COLO668 (cell line): ENCODE results near the gene ZNF618.

Experiments used
- DNase-seq: peaks from one replicate; lab custom pipeline; 2025; ENCODE audit not compliant: unreplicated experiment; lab: John Stamatoyannopoulos, UW

ZNF618 gene

DNA sequence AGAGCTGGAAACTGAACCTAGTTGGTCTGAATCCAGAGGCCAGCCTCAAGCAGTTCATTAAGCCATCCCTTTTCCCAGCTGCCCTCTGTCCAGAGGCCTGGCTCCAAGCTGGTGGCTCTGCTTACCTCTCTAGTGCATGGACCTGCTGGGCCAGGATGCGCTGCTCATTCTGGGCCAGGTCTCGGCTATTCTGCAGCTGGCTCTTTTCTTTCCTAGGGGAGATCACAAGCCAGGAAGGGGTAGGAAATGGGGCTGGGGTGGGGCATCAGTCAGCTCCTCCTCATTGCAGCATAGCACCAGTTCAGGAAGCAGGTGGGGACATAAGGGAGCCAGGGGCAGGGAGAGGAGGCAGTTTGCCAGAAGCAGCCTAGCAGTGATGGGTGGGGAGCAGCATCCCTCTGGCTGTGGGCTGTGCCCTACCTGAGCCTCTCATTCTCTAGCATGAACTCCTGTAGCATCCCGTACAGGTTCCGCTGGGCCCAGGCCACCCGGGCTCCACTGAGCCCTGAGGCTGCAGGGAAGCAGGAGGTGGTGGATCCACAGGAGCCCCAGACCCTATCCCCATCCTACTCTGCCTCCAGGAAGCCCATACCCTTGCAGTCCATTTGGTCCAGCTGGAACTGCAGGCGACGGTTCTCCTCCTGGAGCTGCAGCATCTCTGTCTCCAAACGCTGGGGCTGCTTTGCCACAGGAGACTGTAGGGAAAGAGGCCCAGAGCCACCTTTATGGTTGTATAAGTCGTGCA is 217.8 kb downstream of the ZNF618 start:
- DNase-seq = no peak

DNA sequence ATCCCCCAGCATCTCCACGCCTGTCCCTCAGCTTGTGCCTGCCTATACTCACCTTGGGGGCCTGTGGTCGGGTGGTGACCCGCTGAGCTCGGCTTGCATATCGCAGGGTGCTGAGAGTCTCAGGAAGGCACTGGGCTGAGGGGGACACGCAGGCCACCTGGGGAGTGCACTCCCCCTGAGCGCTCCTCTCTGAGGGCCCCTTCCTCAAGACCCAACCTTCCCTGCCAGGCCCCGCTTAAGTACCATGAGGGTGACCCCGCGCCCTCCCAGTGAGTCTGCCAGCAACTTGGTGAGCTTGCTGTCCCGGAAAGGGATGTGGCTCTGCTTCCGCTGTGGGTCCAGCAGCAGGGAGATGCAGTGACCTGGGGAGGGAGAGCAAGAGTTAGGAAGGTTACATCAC is 218.9 kb downstream of the ZNF618 start:
- DNase-seq = no peak

DNA sequence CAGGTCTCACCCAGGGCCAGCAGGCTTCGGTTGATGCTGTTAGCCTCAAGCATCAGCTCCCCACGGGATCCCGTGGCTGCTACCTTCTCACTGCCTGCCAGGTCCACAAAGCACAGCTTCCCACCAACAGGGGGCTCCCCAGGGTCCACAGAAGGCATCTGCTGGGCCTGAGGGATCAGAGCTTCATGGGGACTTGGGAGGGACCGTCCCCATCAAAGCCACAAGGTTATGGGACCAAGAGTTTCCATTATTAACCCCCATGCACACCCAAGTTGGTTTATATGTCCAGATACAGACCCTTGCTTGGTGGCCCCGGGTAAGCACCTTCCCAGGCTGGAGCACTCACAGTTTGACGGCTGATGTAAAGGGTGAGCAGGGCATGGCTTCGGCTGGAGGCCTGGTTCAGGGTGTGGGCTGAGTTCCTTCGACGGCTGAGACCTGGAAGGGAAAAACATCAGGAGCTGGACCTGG is 220.0 kb downstream of the ZNF618 start:
- DNase-seq = no peak

DNA sequence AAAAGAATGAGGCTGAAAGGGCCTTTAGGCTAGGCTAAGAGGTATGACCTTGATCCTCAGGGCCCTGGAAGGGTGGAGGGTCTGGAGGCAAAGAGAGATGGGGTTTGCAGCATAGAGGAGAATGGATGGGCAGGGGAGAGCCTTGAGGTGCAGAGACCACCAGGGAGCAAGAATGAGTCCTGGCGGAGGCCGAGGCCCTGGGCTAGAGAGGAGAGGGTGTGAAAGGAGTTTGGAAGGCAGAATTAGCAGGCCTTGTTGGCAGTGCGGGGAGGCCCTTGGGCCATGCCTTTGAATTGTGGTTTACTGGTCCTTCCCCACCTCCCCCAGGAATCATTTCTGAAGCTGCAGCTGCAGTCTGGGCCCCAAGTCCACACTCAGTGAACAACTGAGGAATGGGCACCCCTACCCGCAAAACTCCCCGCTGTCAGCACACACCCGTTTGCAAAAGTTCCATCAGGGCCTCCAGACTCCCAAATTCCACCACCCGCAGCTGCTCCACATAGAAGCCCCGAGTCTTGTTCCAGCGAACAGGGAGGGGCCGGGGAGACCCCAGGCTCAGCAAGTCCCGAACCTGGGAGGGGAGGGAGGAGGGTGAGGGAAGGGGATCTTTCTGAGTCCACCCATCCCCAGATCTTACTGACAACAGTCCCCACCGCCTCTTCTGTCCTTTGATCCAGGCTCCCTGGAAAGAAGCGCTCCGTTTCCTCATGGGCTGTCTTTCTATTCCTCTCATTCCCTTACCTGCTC is 220.9 kb downstream of the ZNF618 start:
- no peak for DNase-seq

DNA sequence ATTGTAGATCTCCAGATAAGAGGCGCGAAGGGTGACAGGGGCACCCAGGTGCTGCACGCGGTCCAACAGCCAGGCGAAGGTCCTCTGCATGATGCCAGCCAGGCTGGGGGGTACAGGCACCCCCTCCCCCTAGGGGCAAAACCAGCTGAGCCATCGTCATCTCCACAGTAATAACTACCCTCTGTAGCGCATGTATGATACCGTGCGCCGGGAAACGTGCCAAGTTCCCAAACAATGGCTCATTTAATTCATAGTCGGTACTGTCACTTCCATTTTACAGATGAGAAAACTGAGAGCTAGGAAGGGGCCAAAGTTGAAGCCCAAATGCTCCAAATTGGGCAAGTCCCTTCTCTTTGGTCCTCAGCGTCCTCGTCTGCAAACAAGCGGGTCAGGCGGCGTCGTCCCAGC is 221.5 kb downstream of the ZNF618 start:
- peak; percentile 31 for DNase-seq

DNA sequence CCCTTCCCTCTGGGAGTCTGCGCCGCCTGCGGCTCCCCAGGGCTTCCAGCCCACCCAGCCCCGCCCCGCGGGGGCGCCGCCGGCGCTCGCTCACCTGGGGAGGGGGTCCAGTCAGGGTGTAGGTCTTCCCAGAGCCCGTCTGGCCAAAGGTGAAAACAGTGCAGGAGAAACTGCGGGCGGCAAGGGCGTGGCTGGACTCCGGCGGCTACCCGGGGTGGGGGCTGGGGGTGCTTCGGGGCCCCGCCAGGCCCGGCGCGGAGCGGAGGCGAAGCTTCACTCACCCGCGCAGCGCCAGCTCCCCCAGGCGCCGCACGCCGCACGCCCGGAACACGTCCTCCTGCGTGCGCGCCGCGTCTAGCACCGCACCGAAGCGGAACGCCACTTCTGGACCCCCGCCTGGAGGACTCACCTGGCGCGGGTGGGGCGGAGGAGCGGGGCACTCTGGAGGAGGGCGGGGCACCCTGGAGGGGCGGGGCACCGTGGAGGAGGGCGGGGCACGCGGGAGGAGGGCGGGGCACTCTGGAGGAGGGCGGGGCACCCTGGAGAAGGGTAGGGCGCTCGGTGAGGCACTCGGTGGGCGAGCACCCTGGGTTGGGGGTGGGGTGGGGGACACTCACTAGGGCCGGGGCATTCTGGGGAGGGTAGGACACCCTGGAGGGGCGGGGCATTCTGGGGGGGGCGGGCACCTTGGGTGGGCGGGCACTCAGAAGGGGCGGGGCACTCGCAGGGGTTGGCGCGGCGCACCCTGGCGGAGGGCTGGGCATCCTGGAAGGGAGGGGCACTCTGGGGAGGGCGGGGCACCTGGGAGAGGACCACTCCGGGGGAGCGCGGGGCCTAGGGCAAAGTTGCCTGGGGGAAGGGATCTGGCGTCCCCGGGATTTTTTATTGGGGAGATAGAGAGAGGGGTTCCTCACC is 222.2 kb downstream of the ZNF618 start:
- DNase-seq = peak; percentile 88

DNA sequence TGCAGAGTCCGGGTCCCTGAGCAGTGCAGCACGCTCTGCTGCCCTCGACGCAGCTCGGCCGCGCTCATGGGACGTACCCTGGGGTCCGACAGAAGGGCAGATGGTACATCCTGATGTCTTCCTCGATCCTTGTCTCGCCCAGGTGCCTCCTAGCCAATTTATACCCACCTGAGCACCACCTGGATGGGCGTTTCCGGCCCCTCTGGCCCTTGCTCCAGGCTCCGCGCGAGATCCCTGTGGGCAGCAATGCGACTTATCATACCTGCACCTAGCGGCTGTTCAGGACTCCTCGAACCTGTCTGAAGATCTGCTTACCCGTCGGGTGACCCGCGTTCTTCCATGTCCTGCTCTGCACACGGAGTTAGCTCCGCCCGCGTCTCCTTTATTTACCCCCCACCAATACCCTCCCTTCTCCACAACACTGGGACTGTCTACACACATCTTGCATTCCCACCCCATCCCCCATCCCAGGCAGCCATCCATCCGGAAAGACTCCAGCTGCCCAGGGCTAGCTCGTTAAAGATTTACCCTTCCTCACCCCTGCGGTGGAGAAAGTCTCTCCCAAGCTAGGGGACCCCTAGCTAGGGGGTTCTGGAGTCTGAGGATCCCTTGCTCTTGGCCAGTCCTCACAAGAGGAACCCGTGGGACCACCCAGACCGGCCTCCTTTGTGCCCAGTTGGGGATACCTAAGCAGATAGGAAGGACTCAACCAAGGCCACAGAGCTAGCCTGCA is 223.0 kb downstream of the ZNF618 start, which contains the start of gene KIF12:
Gene KIF12, minus strand, starts transcription at position 357 of the 733 bp plus-strand sequence. Its CDS starts 16 bp downstream, at position 341.
- DNase-seq = peak; percentile 84

DNA sequence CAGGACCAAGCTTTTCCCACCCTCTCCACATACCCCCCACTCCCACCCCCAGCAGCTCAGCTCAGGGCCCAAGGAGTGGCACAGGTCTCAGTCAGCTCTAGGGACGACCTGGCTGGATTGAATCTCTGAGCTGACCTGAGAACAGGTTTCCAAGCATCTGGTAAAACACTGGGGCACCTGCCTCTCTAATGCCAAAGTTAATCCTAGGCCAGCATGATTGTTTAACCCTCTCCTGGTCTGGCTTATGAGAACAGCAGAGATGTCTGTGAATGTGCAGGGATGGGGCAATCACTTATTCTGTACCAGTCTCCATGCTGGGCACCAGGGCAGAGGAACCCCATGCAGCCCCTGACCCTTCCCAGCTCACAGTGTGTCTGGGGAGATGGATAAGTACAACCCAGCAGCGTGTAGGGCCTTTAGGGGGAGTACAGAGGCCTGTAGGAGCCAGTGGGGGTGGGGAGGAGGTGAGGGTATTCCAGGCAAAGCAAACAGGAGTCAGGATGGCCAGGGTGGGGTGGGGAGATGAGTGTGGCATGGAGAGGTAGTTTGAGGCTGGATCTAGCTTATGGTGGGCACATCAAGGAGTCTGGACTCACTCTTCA is 223.7 kb downstream of the ZNF618 start:
- peak; percentile 51 for DNase-seq

DNA sequence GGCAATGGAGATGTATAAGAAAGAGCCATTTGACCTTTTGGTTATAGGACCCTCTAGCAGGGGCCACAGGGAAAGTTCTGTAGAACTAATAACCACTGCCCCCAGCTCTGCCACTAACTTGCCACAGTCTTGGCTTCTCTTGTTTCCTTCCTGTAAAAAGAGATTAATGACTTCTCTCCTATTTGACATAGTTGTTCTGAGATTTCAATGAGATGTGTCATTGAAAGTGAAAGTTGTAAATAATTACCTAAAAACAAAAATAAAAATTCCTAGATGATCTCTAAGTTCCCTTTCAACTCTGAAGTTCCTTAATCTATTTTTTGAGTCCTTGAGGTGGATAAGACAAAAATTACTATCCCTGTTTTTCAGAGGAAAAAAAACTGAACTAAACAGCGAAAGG is 224.4 kb downstream of the ZNF618 start:
- DNase-seq = no peak

DNA sequence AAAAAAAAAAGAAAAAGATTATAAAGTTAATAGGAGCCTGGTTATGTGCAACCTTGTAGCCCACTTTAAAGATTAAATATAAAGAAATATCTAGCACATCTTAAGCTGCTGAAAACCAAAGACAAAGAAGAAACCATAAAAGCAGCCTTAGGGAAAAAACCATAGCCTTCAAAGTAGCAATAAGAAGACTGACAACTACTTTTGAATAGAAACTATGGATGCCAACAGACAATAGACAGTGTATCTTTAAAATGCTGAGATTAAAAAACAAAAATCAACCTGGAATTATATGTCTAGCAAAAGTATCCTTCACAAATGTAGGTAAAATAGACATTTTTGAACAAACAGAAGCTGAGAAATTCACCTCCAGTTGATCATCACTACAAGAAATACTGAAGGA is 226.4 kb downstream of the ZNF618 start:
- no peak for DNase-seq

DNA sequence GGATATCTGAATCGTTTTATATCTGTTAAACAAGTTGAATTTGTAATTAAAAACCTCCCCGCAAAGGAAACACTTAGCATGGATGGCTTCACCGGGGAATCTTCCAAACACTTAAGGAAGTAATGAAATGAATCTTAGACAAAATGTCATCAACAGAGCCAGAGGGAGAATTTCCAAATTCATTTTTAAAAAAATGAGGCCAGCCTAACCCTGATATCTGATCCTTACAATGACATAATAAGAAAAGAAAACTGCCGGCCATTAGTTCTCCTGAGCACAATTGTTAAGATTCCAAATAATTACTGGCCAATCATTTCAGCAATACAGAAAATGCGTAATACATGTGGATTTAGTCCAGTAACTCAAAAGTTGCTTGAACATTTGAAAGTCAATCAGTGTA is 229.1 kb downstream of the ZNF618 start:
- DNase-seq = no peak
